Central memory CD4-positive, alpha-beta T cell (primary cell): ENCODE measurements around the gene RUFY3.

ENCODE experiments used
- DNase-seq: peaks from one replicate; pipeline ENCODE4 v3.0.0; 2022

Gene RUFY3

GRCh38 chr4:70844180-70844579, 122.4 kb downstream of the RUFY3 start:
- DNase-seq, result no peak

DNA sequence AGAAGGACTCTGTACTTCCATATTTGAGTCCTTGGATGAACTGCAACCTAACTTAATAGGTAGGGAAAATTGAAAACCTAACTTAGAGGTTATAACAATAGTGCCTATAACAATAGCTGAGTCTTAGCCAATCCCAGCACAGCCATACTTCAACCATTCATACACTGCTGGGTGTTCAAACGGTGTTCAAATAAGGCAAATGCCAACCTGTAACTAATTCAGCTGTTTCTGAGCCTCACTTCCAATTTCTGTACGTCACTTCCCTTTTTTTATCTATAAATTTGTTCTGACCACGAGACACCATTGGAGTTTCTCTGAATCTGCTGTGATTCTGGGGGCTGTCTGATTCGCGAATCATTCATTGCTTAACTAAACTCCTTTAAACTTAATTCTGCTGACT, 127.5 kb downstream of the RUFY3 start:
- no peak for DNase-seq

DNA sequence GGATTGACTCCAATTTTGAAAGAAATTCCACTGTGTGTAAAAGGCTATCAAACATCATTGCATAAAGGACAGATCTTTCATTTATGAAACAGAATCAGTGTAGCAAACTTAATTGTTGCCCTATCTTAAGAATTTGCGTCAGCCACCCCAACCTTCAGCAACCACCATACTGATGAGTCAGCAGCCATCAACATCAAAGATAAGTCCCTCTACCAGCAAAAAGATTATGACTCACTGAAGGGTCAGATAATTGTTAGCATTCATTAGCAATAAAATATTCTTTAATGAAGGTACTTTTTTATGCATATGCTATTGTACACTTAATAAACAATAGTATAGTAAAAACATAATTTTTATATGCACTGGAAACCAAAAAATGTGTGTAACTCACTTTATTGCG, 133.7 kb downstream of the RUFY3 start:
- DNase-seq, result no peak
